ENCODE results near the gene CDH15.

GRCh38 chr16:89138843-89139520 is 32.6 kb upstream of the CDH15 start:
- TF ChIP-seq EP300 (IDR thresholded peaks at IDR 0.05) (no peak), CTCF (IDR thresholded peaks at IDR 0.05) (no peak)
